ENCODE results near the gene PCDHB3.

DNA sequence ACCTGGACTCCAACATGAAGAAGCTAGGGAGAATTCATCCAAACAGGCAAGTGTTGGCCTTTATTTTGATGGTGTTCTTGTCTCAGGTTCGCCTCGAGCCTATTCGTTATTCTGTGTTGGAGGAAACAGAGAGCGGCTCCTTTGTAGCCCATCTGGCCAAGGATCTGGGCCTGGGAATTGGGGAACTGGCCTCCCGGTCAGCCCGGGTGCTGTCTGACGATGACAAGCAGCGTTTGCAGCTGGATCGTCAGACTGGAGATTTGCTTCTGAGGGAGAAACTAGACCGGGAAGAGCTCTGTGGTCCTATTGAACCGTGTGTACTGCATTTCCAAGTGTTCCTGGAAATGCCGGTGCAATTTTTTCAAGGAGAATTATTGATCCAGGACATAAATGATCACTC lies 21.7 kb downstream of the PCDHB3 start:
- TF ChIP-seq ZBTB48 (tag by site-specific recombination; IDR thresholded peaks at IDR 0.05) (no peak), PBX3 (CRISPR knock-in tag; IDR thresholded peaks at IDR 0.05) (no peak), CTCF (tag by site-specific recombination; IDR thresholded peaks at IDR 0.05) (no peak), ZNF707 (tag by site-specific recombination; IDR thresholded peaks at IDR 0.05) (no peak), ZBTB26 (tag by site-specific recombination; optimal IDR thresholded peaks at IDR 0.05) (no peak), PATZ1 (tag by site-specific recombination; IDR thresholded peaks at IDR 0.05) (no peak)

All from HEK293 (cell line).